ENCODE results near the gene SNX9.

Gene SNX9

GRCh38 chr6:157867981-157868380 is 44.9 kb downstream of the SNX9 start:
- H3K79me2 ChIP-seq (ENCODE audit: low read length), result no peaks in the 10 kb centered on the region
- H3K4me2 ChIP-seq (ENCODE audit: low read length), result no peak overlapping the region
- no peaks in the 10 kb centered on the region for H3K36me3 ChIP-seq (replicated peaks; ENCODE audit: low read depth, low read length)
- peaks cover 6% of the 10 kb centered on the region; the same call in 1 of the 2 replicates for H4K20me1 ChIP-seq (ENCODE audit: insufficient read depth, low read length)
- H3K4me1 ChIP-seq (ENCODE audit: low read length), result no peaks in the 10 kb centered on the region
- TF ChIP-seq, protein P1, sequence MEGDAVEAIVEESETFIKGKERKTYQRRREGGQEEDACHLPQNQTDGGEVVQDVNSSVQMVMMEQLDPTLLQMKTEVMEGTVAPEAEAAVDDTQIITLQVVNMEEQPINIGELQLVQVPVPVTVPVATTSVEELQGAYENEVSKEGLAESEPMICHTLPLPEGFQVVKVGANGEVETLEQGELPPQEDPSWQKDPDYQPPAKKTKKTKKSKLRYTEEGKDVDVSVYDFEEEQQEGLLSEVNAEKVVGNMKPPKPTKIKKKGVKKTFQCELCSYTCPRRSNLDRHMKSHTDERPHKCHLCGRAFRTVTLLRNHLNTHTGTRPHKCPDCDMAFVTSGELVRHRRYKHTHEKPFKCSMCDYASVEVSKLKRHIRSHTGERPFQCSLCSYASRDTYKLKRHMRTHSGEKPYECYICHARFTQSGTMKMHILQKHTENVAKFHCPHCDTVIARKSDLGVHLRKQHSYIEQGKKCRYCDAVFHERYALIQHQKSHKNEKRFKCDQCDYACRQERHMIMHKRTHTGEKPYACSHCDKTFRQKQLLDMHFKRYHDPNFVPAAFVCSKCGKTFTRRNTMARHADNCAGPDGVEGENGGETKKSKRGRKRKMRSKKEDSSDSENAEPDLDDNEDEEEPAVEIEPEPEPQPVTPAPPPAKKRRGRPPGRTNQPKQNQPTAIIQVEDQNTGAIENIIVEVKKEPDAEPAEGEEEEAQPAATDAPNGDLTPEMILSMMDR (IDR thresholded peaks at IDR 0.05; ENCODE audit: low read depth, low read length), result no peak
- no peak for TF ChIP-seq EZH2phosphoT487 (IDR thresholded peaks at IDR 0.05; ENCODE audit: low read depth)
- no peak overlapping the region for H2AFZ ChIP-seq (ENCODE audit: low read depth, low read length)
- no peak overlapping the region for H3K9ac ChIP-seq (ENCODE audit: low read length)
- H3K27ac ChIP-seq (ENCODE audit: low read length), result no peak overlapping the region
- no peaks in the 10 kb centered on the region for H3K9me3 ChIP-seq (ENCODE audit: insufficient read depth, low read length)
- H3K4me3 ChIP-seq (ENCODE audit: low read length), result no peak overlapping the region
- 0 out of 2 replicates have a peak, but pooled peaks cover 1% of the 10 kb centered on the region for H3K27me3 ChIP-seq (ENCODE audit: low read depth, low read length)

DNA sequence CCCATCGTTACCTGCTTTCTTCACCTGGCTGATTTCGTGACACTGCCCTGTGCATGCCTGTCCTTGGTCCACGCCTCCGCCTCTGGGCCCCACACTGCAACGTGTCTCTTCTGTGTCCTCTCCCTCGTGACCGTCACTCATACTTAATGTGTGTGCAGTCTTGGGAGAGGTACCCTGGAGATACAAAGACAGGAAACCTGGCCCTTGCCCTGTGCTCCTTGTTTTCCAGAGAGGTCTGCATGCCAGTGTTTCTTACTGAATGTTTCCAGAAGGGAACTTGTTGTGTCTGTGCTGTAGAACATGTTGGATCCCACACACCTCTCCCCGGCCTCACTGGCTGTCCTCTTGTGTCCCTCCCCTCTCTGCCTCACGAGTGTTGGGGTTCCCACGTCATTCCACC is 45.8 kb downstream of the SNX9 start:
- H3K9ac ChIP-seq (ENCODE audit: low read length), result no peak overlapping the region
- H3K27ac ChIP-seq (ENCODE audit: low read length), result no peak overlapping the region
- H3K27me3 ChIP-seq (ENCODE audit: low read depth, low read length), result no peaks in the 10 kb centered on the region
- H4K20me1 ChIP-seq (ENCODE audit: insufficient read depth, low read length), result peaks cover 6% of the 10 kb centered on the region; the same call in 1 of the 2 replicates
- H3K4me1 ChIP-seq (ENCODE audit: low read length), result no peaks in the 10 kb centered on the region
- no peak overlapping the region for H2AFZ ChIP-seq (ENCODE audit: low read depth, low read length)
- H3K79me2 ChIP-seq (ENCODE audit: low read length), result no peaks in the 10 kb centered on the region
- no peaks in the 10 kb centered on the region for H3K36me3 ChIP-seq (replicated peaks; ENCODE audit: low read depth, low read length)
- H3K4me2 ChIP-seq (ENCODE audit: low read length), result no peak overlapping the region
- no peaks in the 10 kb centered on the region for H3K9me3 ChIP-seq (ENCODE audit: insufficient read depth, low read length)
- H3K4me3 ChIP-seq (ENCODE audit: low read length), result no peak overlapping the region
- TF ChIP-seq, protein P1 (IDR thresholded peaks at IDR 0.05; ENCODE audit: low read depth, low read length), result no peak
- TF ChIP-seq EZH2phosphoT487 (IDR thresholded peaks at IDR 0.05; ENCODE audit: low read depth), result no peak

GRCh38 chr6:157869673-157870302 is 46.7 kb downstream of the SNX9 start:
- Histone ChIP-seq H3K9me3 (ENCODE audit: insufficient read depth, low read length) (no peaks in the 10 kb centered on the region), H3K27me3 (ENCODE audit: low read depth, low read length) (peaks cover under 1% of the 10 kb centered on the region; the same call in 1 of the 2 replicates), H3K4me3 (ENCODE audit: low read length) (no peak overlapping the region), H3K4me2 (ENCODE audit: low read length) (no peak overlapping the region), H4K20me1 (ENCODE audit: insufficient read depth, low read length) (peaks cover 11% of the 10 kb centered on the region), H3K9ac (ENCODE audit: low read length) (no peak overlapping the region), H3K36me3 (replicated peaks; ENCODE audit: low read depth, low read length) (no peaks in the 10 kb centered on the region), H3K79me2 (ENCODE audit: low read length) (no peaks in the 10 kb centered on the region), H2AFZ (ENCODE audit: low read depth, low read length) (no peak overlapping the region), H3K4me1 (ENCODE audit: low read length) (no peaks in the 10 kb centered on the region), H3K27ac (ENCODE audit: low read length) (no peak overlapping the region)
- TF ChIP-seq, protein P1 (IDR thresholded peaks at IDR 0.05; ENCODE audit: low read depth, low read length), result no peak
- no peak for TF ChIP-seq EZH2phosphoT487 (IDR thresholded peaks at IDR 0.05; ENCODE audit: low read depth)

DNA sequence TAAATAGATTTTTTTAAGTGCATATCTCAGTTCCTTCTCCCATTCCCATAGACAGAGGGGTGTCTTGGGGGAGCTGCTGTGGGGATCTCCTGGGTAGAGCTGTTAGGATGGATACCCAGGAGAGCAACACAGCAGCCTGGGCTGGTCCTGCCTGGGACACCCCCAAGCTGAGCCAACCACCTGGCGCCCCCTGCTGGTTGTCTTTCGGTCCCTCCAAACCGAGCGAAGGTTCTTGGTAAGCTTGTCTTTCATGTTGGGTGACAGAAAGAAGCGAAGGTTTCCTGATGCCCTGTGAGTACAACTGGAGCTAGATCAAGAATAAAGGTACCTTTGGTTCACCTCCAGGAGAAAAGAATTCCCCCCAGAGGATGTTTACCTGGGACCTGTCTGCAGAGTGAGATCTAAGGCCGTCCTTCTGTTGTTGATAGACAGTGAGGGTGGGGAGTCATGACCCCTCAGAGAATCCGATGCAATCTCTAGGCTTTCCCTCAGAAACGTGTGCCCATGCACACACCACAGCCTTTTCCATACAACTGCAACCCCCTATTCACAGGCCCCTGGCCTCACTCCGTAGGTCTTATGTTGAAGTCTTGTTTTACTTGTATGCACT is 50.8 kb downstream of the SNX9 start:
- Histone ChIP-seq H3K9me3 (ENCODE audit: insufficient read depth, low read length) (no peaks in the 10 kb centered on the region), H3K27me3 (ENCODE audit: low read depth, low read length) (peaks cover 4% of the 10 kb centered on the region; the same call in 1 of the 2 replicates), H2AFZ (ENCODE audit: low read depth, low read length) (no peak overlapping the region), H3K79me2 (ENCODE audit: low read length) (no peaks in the 10 kb centered on the region), H3K4me3 (ENCODE audit: low read length) (no peak overlapping the region), H3K4me2 (ENCODE audit: low read length) (no peak overlapping the region), H3K4me1 (ENCODE audit: low read length) (peaks cover 11% of the 10 kb centered on the region), H3K27ac (ENCODE audit: low read length) (no peak overlapping the region), H4K20me1 (ENCODE audit: insufficient read depth, low read length) (peaks cover 5% of the 10 kb centered on the region), H3K9ac (ENCODE audit: low read length) (no peak overlapping the region), H3K36me3 (replicated peaks; ENCODE audit: low read depth, low read length) (no peaks in the 10 kb centered on the region)
- TF ChIP-seq, protein P1 (IDR thresholded peaks at IDR 0.05; ENCODE audit: low read depth, low read length), result peak; percentile 77
- no peak for TF ChIP-seq EZH2phosphoT487 (IDR thresholded peaks at IDR 0.05; ENCODE audit: low read depth)

Measured in OCI-LY3 (cell line).